ENCODE results near the gene TP53TG5. TPM values are rescaled to one million over a fixed set of nuclear protein-coding genes. Genes with fewer than 3 reads are reported as not detected.

The TP53TG5 gene
- polyA plus RNA-seq, 1 experiment: not detected

- Histone ChIP-seq H3K27me3 (ENCODE audit: control insufficient read depth, insufficient read depth, low read length) (no peaks in the 10 kb centered on the region), H3K36me3 (ENCODE audit: control insufficient read depth, insufficient read depth, low read length) (peaks cover 2% of the 10 kb centered on the region), H3K4me3 (ENCODE audit: low read depth, low read length) (no peak overlapping the region)
- POLR2A ChIA-PET: no interaction called here
- CTCF ChIA-PET: interaction anchor here (0.6 to 2.0 kb wide), 4 partner anchors 30 to 67 kb away, joined by 3 to 6 read pairs (median 4); partner anchors contain the start of gene SYS1
- no peak for DNase-seq (ENCODE audit: low read depth)
- no peak for TF ChIP-seq CTCF (IDR thresholded peaks at IDR 0.05; ENCODE audit: insufficient read depth, low read depth, low read length)
These were observed 26.3 kb upstream of the TP53TG5 start for GRCh38 chr20:45404438-45404837.

- no peak for DNase-seq (ENCODE audit: low read depth)
- no peak for TF ChIP-seq CTCF (IDR thresholded peaks at IDR 0.05; ENCODE audit: insufficient read depth, low read depth, low read length)
- ChIA-PET CTCF (interaction anchor here (0.6 to 2.0 kb wide), 4 partner anchors 27 to 478 kb away, joined by 3 to 5 read pairs (median 4); partner anchors contain the start of genes SYS1 and ZSWIM1), POLR2A (no interaction called here)
- Histone ChIP-seq H3K36me3 (ENCODE audit: control insufficient read depth, insufficient read depth, low read length) (no peaks in the 10 kb centered on the region), H3K27me3 (ENCODE audit: control insufficient read depth, insufficient read depth, low read length) (no peaks in the 10 kb centered on the region), H3K4me3 (ENCODE audit: low read depth, low read length) (no peak overlapping the region)
These were observed 24.8 kb upstream of the TP53TG5 start for GRCh38 chr20:45402946-45403345.

GRCh38 chr20:45400346-45401031 is 22.4 kb upstream of the TP53TG5 start:
- Histone ChIP-seq H3K36me3 (ENCODE audit: control insufficient read depth, insufficient read depth, low read length) (no peaks in the 10 kb centered on the region), H3K4me3 (ENCODE audit: low read depth, low read length) (no peak overlapping the region), H3K27me3 (ENCODE audit: control insufficient read depth, insufficient read depth, low read length) (no peaks in the 10 kb centered on the region)
- no peak for TF ChIP-seq CTCF (IDR thresholded peaks at IDR 0.05; ENCODE audit: insufficient read depth, low read depth, low read length)
- CTCF ChIA-PET: interaction anchor here (0.7 to 1.6 kb wide), 2 partner anchors 27 to 30 kb away, joined by 3 to 6 read pairs; no protein-coding TSS in a partner anchor
- POLR2A ChIA-PET: no interaction called here
- no peak for DNase-seq (ENCODE audit: low read depth)

GRCh38 chr20:45399018-45399417 is 20.9 kb upstream of the TP53TG5 start:
- TF ChIP-seq CTCF (IDR thresholded peaks at IDR 0.05; ENCODE audit: insufficient read depth, low read depth, low read length): no peak
- Histone ChIP-seq H3K27me3 (ENCODE audit: control insufficient read depth, insufficient read depth, low read length) (no peaks in the 10 kb centered on the region), H3K4me3 (ENCODE audit: low read depth, low read length) (no peak overlapping the region), H3K36me3 (ENCODE audit: control insufficient read depth, insufficient read depth, low read length) (no peaks in the 10 kb centered on the region)
- CTCF ChIA-PET: interaction anchor here (1.6 kb wide), 1 partner anchor 25 kb away, joined by 6 read pairs; no protein-coding TSS in a partner anchor
- DNase-seq (ENCODE audit: low read depth): no peak
- POLR2A ChIA-PET: no interaction called here

- Histone ChIP-seq H3K27me3 (ENCODE audit: control insufficient read depth, insufficient read depth, low read length) (no peaks in the 10 kb centered on the region), H3K4me3 (ENCODE audit: low read depth, low read length) (no peak overlapping the region), H3K36me3 (ENCODE audit: control insufficient read depth, insufficient read depth, low read length) (no peaks in the 10 kb centered on the region)
- ChIA-PET CTCF (interaction anchor here (1.2 kb wide), 1 partner anchor 21 kb away, joined by 3 read pairs; no protein-coding TSS in a partner anchor), POLR2A (no interaction called here)
- no peak for TF ChIP-seq CTCF (IDR thresholded peaks at IDR 0.05; ENCODE audit: insufficient read depth, low read depth, low read length)
- DNase-seq (ENCODE audit: low read depth): no peak
These were observed 16.9 kb upstream of the TP53TG5 start for GRCh38 chr20:45395114-45395415.
